Heart right ventricle (tissue), 16 donors: ENCODE results near the gene TTPAL. TPM values are rescaled to one million over a fixed set of nuclear protein-coding genes. Genes with fewer than 3 reads are reported as not detected.
A peak's percentile ranks its signal among the peaks of the same experiment; 100 is the strongest.

Experiments used
- ATAC-seq, 8 donors: fragments of 200-7000 bp; cut with Tn5 transposase; one replicate each; pipeline ENCODE4 v1.9.1; 2020; ENCODE audit warnings: mild to moderate bottlenecking in 8 of 8, moderate library complexity in 8 of 8, moderate number of reproducible peaks in 1 of 8
- DNase-seq, 2 donors: peaks; one replicate each; pipeline ENCODE4 v3.0.0-alpha.2; 2020
- H3K27ac ChIP-seq, 10 donors: fragments of 200-600 bp; sonication (generic) in 2 of 10; one replicate each; pipeline versions ENCODE4 v1.5.0 to v1.8.0; 2020 to 2022; ENCODE audit warnings: mild to moderate bottlenecking in 3 of 10
- H3K27me3 ChIP-seq, 7 donors: fragments of 200-600 bp; one replicate each; pipeline ENCODE4 v1.8.0; 2021 to 2022; ENCODE audit warnings: mild to moderate bottlenecking in 2 of 7
- H3K36me3 ChIP-seq, 9 donors: fragments of 200-600 bp; sonication (generic) in 1 of 9; one replicate each; pipeline versions ENCODE4 v1.5.0 to v1.8.0; 2020 to 2022; ENCODE audit warnings: mild to moderate bottlenecking in 2 of 9
- H3K4me1 ChIP-seq, 9 donors: fragments of 200-600 bp; sonication (generic) in 1 of 9; one replicate each; pipeline versions ENCODE4 v1.5.0 to v1.8.0; 2020 to 2022; ENCODE audit warnings: mild to moderate bottlenecking in 4 of 9
- H3K4me3 ChIP-seq, 10 donors: fragments of 200-600 bp; sonication (generic) in 2 of 10; one replicate each; pipeline versions ENCODE4 v1.5.0 to v1.8.0; 2020 to 2022; ENCODE audit warnings: mild to moderate bottlenecking in 7 of 10, moderate library complexity in 2 of 10
- H3K9me3 ChIP-seq, 11 donors: fragments of 200-600 bp in 10 of 11; sonication (generic) in 2 of 11; one replicate each; pipeline versions ENCODE4 v1.5.0 to v1.8.0; 2013 to 2022; ENCODE audit warnings: mild to moderate bottlenecking in 2 of 11, control low read depth in 1 of 11, moderate library complexity in 1 of 11
- CTCF ChIP-seq, 9 donors: fragments of 200-600 bp; sonication (generic) in 2 of 9; IDR thresholded peaks; one replicate each; pipeline versions ENCODE4 v1.5.0 to v1.8.0; 2021 to 2022; ENCODE audit warnings: antibody characterized with exemption in 9 of 9, mild to moderate bottlenecking in 5 of 9, moderate library complexity in 1 of 9
- WGBS, 2 donors: extraction: QIAGEN DNeasy Blood & Tissue Kit; methylation state at CpG; one replicate each; pipeline ENCODE4 v1.1.7; 2013; ENCODE audit warnings: inconsistent platforms in 1 of 2; 5-methylcytosine and 5-hydroxymethylcytosine counted together
- intact Hi-C, 10 donors: fragments of 100-400 bp; cut with DNase I; formaldehyde crosslinking; loops; one replicate each; pipeline versions ENCODE4 v1.11.1 to v1.14.2; 2022
- polyA plus RNA-seq, 2 donors: library from polyadenylated mRNA; stranded (reverse); fragments of 200-250 nt; gene quantifications; one replicate each; pipeline ENCODE4 v1.2.3, GENCODE V29; 2013
- total RNA-seq, 10 donors: library from RNA; stranded (reverse); fragmentation: NEBNext Ultra II Directional in 3 of 10; extraction: Animal tissue kit (Norgen Biotek cat#: 25700) in 3 of 10; gene quantifications; one replicate each; pipeline versions ENCODE4 v1.2.1 to v1.2.4, GENCODE V29; 2021 to 2023
- donor health status: Arrhythmogenic right ventricular cardiomyopathy.
- donor health status: ischemic (EF 13 %, LVEDD 7.1; RV severe dilation, severe dysfunction).
- donor health status: healthy with polysubstance abuse.
- donor health status: DM: no; HTN: yes; CAD: no.
- donor health status: DM: no; HTN: no; CAD: no.
- donor health status: ischemic (EF 25% LVEDD 6.9; RV normal size, moderate dysfunction).
- donor health status: ischemic (EF 25% LVEDD 5.7; RV mildly dilated, moderate dysfunction).
- donor health status: healthy.
- donor health status: DM: yes; HTN: yes; CAD: no.
- donor health status: Ischemic cardiomyopathy.
- donor health status: ischemic (EF 35%, LVEDD 5.7; RV mildly dilated, moderate dysfunction).
- donor health status: nonischemic (EF 11% LVEDD 7.7; RV severe dilation, severe dysfunction).
- donor health status: DM: yes; HTN: yes; CAD: no.
- donor health status: PGD.
- donor health status: ischemic (EF 29% LVEDD 5.4; RV normal size, mild dysfunction).
- donor health status: nonischemic (EF 23%, LVEDD 6.1; RV moderate dilation, normal function).

Gene TTPAL
- total and polyA plus RNA-seq, 12 donors = 2.3 to 7.3 (median 4.2) TPM

GRCh38 chr20:44520881-44521280 is 45.2 kb downstream of the TTPAL start:
- Histone ChIP-seq H3K4me3 (peak overlapping the region; percentile 67 to 99 (median 90)), H3K36me3 (peaks cover 0 to 20% (median 0%) of the 10 kb centered on the region in 9 donors), H3K27me3 (no peaks in the 10 kb centered on the region), H3K9me3 (no peaks in the 10 kb centered on the region), H3K4me1 (peaks cover 12 to 61% (median 57%) of the 10 kb centered on the region in 9 donors), H3K27ac (peak overlapping the region; percentile 95 to 100 (median 98))
- no peak for DNase-seq
- ATAC-seq = no peak
- TF ChIP-seq CTCF (IDR thresholded peaks at IDR 0.05) = no peak
- intact Hi-C loops = no loop called here
- 53 to 63% methylated on average over 3 of the region's 3 CpGs for WGBS, 2 donors

GRCh38 chr20:44521484-44522481 is 46.1 kb downstream of the TTPAL start, which contains the start of gene SERINC3:
SERINC3 (minus strand) TSS chr20:44522070; CDS start chr20:44521951, 119 bp downstream.
- intact Hi-C loops = no loop called here
- peaks cover 12 to 52% (median 48%) of the 10 kb centered on the region in 9 donors for H3K4me1 ChIP-seq
- ATAC-seq (peak; percentile 98 to 100 (median 99)), DNase-seq (peak; percentile 94 to 96)
- peaks cover 0 to 15% (median 0%) of the 10 kb centered on the region in 9 donors for H3K36me3 ChIP-seq
- peak within 1 kb of the TSS; percentile 95 to 100 (median 98) for H3K27ac ChIP-seq
- WGBS, 2 donors = 1% methylated on average over 49 of the region's 49 CpGs
- no peaks in the 10 kb centered on the region for H3K27me3 ChIP-seq
- TF ChIP-seq CTCF (IDR thresholded peaks at IDR 0.05) = peak in 1 of 9 donors; percentile 19
- no peaks in the 10 kb centered on the region for H3K9me3 ChIP-seq
- H3K4me3 ChIP-seq = peak within 1 kb of the TSS; percentile 67 to 99 (median 90)

- H3K36me3 ChIP-seq = peaks cover 0 to 12% (median 0%) of the 10 kb centered on the region in 9 donors
- 63 to 67% methylated on average over 1 of the region's 1 CpG for WGBS, 2 donors
- H3K27me3 ChIP-seq = no peaks in the 10 kb centered on the region
- H3K9me3 ChIP-seq = no peaks in the 10 kb centered on the region
- no peak overlapping the region for H3K4me3 ChIP-seq
- TF ChIP-seq CTCF (IDR thresholded peaks at IDR 0.05) = no peak
- no peak for ATAC-seq
- H3K27ac ChIP-seq = peak overlapping the region in 6 of 10 donors; percentile 96 to 100 (median 98)
- intact Hi-C loops = no loop called here
- H3K4me1 ChIP-seq = peaks cover 12 to 42% (median 38%) of the 10 kb centered on the region in 9 donors
- DNase-seq = no peak
Measured at GRCh38 chr20:44522841-44523240, 47.2 kb downstream of the TTPAL start.

GRCh38 chr20:44523746-44524145 is 48.1 kb downstream of the TTPAL start:
- ATAC-seq = no peak
- peaks cover 0 to 12% (median 0%) of the 10 kb centered on the region in 9 donors for H3K36me3 ChIP-seq
- DNase-seq = no peak
- H3K27ac ChIP-seq = no peak overlapping the region
- H3K27me3 ChIP-seq = no peaks in the 10 kb centered on the region
- WGBS, 2 donors = 37 to 45% methylated on average over 4 of the region's 4 CpGs
- intact Hi-C loops = no loop called here
- peaks cover 12 to 32% (median 29%) of the 10 kb centered on the region in 9 donors for H3K4me1 ChIP-seq
- TF ChIP-seq CTCF (IDR thresholded peaks at IDR 0.05) = no peak
- no peak overlapping the region for H3K4me3 ChIP-seq
- H3K9me3 ChIP-seq = no peaks in the 10 kb centered on the region
